GM18526 (cell line): ENCODE measurements around the gene ASIC3.

Source experiments
- POLR2A ChIP-seq: IDR thresholded peaks from 3 replicates; pipeline ENCODE4 v1.6.1; 2011; ENCODE audit not compliant: insufficient read length; ENCODE audit errors: extremely low read depth

ASIC3 gene

DNA sequence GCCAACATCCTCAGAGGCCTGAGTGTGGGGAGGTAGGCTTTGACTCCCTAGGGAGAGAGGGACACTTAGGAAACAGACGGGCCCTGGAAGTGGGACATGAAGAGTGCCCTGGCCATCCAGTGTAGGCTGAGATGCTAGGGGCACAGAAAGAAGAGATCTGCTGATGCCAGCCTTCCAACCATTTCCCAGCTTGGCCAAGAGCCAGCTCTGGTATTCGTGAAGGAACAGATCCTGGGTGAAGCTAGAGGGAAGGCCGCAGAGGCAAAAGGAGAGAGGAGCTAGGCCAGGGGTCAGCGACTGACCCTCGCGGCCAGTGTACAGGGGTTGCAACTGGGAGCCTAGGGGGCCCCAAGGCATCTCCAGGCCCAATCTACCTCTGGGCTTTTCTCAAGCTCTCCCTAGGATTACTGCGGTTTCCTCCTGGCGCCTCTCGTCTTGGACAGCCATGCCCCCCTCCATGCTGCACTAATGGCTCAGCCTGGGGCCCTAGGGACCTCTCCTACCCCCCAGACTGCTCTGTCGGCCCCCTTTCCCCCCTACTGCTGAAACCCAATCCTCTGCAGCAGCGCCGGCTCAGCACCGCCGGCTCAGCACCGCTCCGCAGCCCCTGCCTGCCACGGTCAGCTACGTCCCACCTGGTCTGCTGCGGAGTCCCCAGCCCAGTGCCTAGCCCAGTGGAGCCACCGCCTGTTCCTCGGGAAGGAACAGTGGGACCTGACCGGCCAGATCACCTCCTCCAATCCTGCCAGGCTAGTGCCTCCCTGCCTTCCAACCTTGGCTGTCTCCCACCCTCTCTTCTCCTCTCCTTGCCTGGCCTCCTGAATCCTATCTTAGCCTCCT is at the start of gene ASIC3:
Gene ASIC3 (plus strand): TSS at position 556 of the 840 bp plus-strand sequence. CDS start 355 bp downstream, outside the sequence.
- no peak for TF ChIP-seq POLR2A

DNA sequence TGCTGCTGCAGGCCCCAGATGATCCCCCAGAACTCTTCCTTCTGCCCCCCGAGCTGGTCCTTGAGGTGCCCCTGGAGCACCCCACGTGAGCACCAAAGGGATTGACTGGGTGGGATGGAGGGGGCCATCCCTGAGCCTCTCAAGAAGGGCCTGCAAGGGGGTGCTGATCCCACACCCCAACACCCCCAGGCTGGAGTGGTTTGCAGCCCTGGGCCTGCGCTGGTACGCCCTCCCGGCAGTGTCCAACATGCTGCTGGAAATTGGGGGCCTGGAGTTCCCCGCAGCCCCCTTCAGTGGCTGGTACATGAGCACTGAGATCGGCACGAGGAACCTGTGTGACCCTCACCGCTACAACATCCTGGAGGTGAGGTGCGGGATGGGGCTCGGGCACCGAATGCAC is 49.3 kb upstream of the ASIC3 start:
- TF ChIP-seq POLR2A, result no peak

DNA sequence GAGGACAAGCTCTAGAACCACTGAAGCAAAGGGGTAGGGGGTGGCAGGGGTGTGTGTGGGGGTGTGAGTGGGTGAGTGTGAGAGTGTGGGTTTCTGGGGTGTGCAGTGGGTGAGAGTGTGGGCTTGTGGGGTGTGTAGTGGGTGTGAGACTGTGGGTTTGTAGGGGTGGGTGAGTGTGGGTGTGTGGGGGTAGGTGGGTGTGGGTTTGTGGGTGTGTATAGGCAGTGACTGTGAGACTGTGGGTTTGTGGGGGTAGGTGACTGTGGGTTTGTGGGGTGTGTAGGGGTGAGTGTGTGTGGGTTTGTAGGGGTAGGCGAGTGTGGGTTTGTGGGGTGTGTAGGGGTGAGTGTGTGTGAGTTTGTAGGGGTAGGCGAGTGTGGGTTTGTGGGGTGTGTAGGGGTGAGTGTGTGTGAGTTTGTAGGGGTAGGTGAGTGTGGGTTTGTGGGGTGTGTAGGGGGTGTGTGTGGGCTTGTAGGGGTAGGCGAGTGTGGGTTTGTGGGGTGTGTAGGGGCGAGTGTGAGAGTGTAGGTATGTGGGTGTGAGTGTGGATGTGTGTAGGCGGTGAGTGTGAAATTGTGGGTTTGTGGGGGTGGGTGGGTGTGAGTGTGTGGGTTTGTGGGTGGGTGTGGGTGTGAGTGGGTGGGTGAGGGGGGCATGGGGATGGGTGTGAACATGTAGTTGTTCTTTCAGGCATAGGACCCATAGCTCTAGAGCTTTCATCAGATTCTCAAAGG is 48.7 kb upstream of the ASIC3 start:
- TF ChIP-seq POLR2A, result no peak

DNA sequence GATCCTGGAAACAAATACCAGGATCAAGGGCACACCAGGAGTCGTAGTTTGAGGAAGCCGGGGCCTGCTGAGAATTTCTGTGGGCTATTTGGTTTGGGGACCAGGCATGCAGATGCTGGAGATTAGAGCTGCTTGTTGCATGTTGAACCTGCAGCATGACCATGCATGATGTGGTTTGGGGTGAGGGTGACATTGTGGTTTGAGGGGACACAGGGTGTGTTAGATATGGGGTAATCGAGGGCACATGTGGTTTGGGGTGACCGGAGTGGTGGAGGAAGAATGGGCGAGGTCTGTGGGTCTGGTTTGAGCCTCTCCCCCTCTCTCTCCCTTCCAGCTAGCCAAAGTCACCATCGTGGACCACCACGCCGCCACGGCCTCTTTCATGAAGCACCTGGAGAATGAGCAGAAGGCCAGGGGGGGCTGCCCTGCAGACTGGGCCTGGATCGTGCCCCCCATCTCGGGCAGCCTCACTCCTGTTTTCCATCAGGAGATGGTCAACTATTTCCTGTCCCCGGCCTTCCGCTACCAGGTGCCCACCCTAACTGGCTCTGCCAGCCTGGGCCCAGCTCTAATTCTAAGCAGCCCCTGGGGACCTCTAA is 47.3 kb upstream of the ASIC3 start:
- no peak for TF ChIP-seq POLR2A

DNA sequence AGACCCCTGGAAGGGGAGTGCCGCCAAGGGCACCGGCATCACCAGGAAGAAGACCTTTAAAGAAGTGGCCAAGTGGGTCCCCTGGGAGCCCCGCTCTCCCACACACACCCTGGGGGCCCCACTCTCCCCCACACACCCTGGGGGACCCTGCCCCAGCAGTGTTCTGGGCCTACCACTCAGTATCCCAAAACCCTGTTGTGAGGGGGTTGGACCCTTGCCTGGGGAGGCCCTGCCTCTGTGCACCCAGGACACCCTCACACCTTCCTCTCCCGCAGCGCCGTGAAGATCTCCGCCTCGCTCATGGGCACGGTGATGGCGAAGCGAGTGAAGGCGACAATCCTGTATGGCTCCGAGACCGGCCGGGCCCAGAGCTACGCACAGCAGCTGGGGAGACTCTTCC is 46.8 kb upstream of the ASIC3 start:
- no peak for TF ChIP-seq POLR2A

DNA sequence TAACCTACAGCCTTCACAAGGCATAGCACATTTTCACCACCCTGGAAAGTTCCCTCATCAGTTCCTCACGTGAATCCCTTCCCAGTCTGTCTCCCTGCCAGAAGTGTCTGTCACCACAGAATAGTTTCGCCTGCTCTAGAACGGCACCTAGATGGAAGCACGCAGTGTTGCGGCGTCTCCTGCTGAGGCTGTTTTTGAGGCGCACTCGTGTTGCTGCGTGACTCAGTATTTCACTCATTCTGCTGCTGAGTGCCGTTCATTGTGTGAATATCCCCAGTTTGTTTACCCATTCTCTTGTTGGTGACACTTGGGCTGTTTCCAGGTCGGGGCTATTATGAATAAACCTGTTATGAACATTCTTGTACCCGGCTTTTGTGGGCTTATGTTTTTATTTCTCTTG is 44.8 kb upstream of the ASIC3 start:
- TF ChIP-seq POLR2A, result no peak

DNA sequence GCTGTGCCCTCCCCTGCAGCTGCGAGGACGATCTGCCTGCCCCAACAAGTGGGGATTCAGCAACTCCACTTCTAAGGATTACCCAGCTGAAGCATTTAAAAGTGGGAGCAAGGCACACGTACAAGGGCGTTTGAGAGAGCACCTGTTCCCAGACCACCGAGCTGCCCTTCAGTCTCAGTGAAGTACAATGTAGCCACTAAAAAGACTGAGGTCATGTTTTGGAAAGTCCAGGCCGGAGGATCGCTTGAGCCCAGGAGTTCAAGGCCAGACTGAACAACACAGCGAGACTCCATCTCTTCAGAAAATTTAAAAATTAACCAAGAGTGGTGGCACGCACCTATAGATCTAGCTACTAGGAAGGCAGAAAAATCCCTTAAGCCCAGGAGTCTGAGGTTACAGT is 42.8 kb upstream of the ASIC3 start:
- TF ChIP-seq POLR2A, result no peak

DNA sequence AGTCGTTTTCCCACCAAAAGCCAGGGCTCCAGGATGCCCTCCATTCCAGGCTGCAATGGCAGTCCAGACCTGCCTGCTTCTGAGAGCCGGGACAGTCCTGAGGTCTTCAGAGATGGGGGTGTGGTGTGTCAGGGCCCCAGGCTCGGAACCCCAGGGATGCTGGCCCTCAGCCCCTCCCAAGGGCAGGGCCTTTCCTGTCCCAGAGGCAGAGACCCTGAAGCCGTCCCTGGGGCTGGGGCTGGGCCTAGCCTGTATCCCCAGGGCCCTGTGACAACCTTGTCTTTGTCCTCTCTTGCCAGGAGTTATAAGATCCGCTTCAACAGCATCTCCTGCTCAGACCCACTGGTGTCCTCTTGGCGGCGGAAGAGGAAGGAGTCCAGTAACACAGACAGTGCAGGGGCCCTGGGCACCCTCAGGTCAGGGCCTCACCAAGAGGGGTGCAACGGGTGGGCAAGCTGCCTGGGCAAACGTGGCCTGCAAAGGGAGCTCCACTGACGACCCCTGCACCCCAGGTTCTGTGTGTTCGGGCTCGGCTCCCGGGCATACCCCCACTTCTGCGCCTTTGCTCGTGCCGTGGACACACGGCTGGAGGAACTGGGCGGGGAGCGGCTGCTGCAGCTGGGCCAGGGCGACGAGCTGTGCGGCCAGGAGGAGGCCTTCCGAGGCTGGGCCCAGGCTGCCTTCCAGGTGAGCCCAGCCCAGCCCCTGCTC is 41.6 kb upstream of the ASIC3 start:
- TF ChIP-seq POLR2A, result no peak

DNA sequence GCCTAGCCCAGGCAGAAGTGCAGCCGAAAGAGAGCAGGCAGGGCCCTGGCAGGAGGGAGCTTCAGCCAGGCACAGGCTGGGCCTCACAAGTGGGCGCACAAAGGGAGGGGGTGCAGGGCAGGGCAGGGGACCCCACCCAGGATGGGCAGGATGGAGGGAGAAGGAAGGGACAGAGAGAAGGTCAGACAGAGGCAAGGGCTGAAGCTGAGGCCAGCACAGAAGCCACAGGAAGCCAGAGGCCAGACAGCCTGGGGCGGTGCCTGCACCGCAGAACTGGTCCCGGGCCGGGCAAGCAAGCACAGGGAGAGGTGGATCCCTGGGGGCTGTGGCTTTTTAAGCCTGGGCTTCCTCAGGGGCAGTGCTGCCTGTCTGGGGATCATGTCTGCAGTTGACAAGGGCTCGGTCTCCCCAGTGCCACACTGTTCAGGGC is 40.8 kb upstream of the ASIC3 start:
- TF ChIP-seq POLR2A, result no peak

DNA sequence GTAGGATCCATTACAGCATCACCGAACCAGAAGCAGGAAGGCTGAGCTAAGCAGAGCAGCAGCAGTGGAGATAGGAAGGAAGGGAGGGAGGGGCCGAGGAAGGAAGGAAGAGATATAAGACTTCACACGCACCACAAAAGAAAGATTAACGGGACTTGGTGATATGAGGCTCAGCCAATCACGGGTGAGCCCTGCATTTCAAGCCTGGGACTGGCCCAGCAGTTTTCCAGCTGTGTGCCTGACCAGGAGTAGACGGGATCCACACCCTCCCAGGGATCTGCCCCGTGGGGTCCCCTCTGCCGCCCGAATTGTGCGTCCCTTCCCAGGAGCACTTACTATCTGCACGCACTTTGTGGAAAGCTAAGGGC is 40.2 kb upstream of the ASIC3 start:
- TF ChIP-seq POLR2A, result no peak

DNA sequence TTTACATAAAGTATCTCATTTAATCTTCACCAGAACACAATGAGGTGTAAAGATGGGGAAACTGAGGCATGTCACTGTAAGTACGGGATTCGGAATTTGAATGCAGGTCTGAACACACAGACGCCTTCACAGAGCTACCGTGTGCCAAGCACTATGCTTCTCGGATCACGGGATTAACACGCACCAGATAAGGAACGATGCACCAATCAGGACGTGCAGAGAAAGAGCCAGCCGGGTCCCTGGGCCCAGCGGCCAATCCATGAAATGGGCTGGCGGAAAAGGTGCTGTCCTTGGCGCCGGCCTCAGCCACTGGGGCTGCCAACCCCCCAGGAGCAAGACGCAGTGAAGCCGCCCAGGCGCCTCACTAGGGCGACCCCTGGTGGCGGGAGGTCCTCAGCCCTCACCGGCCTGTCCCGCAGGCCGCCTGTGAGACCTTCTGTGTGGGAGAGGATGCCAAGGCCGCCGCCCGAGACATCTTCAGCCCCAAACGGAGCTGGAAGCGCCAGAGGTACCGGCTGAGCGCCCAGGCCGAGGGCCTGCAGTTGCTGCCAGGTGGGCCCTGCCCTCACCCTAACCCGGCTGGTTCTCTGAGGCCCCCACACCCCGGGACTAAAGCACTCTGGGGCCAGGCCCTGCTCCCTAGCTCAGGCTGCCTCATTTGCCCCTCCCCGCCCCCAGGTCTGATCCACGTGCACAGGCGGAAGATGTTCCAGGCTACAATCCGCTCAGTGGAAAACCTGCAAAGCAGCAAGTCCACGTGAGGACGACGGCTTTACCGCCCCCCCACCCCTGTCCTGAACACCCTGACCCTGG is 39.6 kb upstream of the ASIC3 start:
- TF ChIP-seq POLR2A, result no peak

DNA sequence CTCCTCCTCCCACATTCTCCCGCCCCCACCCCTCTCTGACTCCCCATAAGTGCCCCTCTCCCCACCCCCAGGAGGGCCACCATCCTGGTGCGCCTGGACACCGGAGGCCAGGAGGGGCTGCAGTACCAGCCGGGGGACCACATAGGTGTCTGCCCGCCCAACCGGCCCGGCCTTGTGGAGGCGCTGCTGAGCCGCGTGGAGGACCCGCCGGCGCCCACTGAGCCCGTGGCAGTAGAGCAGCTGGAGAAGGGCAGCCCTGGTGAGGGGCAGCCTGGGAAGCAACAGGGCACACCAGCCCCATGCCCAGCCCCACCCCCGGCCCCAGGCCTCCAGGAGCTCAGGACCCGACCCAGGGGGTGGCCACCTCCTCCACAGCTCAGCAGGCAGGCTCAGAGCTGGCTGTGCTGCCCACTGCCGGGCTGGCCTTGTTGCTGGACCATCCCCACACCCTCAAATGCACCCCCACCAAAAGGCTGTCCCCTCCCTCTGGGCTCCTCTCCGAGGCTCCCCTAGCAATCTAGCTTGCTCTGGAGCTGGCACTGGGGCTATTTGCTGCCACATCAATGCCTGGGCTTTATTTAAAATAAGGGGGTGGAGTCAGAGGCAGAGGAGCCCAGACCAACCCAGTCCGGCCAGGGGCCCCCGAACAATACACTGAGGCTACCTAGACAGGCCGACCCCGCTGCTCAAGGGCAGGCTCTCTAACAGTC is 38.8 kb upstream of the ASIC3 start:
- no peak for TF ChIP-seq POLR2A

DNA sequence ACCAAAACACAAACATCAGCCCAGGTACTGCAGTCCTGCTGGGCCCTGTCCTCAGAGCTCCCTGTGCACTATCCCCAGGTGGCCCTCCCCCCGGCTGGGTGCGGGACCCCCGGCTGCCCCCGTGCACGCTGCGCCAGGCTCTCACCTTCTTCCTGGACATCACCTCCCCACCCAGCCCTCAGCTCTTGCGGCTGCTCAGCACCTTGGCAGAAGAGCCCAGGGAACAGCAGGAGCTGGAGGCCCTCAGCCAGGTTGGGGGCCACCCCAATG is 38.4 kb upstream of the ASIC3 start:
- TF ChIP-seq POLR2A, result no peak
